Activated CD8-positive, alpha-beta T cell treated with anti-CD3 and anti-CD28 coated beads for 36 hours (primary cell): ENCODE data around the gene DTD1. TPM values are rescaled to one million over a fixed set of nuclear protein-coding genes. Genes with fewer than 3 reads are reported as not detected.

ENCODE experiments used
- ATAC-seq: fragments of 200-7000 bp; cut with Tn5 transposase; one replicate; pipeline ENCODE4 v1.10.0; 2021; ENCODE audit warnings: mild to moderate bottlenecking, moderate library complexity
- CTCF ChIA-PET: fragments of 350-600 bp; sonication (Branson Sonifier 250); formaldehyde crosslinking; loops from one replicate; lab custom pipeline; 2021; ENCODE audit warnings: antibody characterized with exemption; lab: Charles Lee
- POLR2A ChIA-PET: fragments of 350-600 bp; sonication (Branson Sonifier 250); formaldehyde crosslinking; loops from one replicate; lab custom pipeline; 2021; ENCODE audit warnings: antibody characterized with exemption; lab: Charles Lee
- DNase-seq: peaks from one replicate; pipeline ENCODE4 v3.0.0-alpha.2; 2020
- H3K27ac Mint-ChIP-seq: one replicate; pipeline ENCODE4 v1.8.0; 2021; ENCODE audit warnings: mild to moderate bottlenecking, mixed read lengths
- H3K27me3 Mint-ChIP-seq: one replicate; pipeline ENCODE4 v1.8.0; 2021; ENCODE audit warnings: mixed read lengths
- H3K36me3 Mint-ChIP-seq: one replicate; pipeline ENCODE4 v1.8.0; 2021; ENCODE audit warnings: low read depth, mixed read lengths
- H3K4me1 Mint-ChIP-seq: one replicate; pipeline ENCODE4 v1.8.0; 2021; ENCODE audit warnings: low read depth, mixed read lengths
- H3K4me3 Mint-ChIP-seq: one replicate; pipeline ENCODE4 v1.8.0; 2021; ENCODE audit warnings: mild to moderate bottlenecking, moderate library complexity, mixed read lengths
- H3K9me3 Mint-ChIP-seq: one replicate; pipeline ENCODE4 v1.8.0; 2021; ENCODE audit warnings: mixed read lengths
- intact Hi-C: fragments of 100-400 bp; cut with micrococcal nuclease; formaldehyde crosslinking; loops from one replicate; pipeline ENCODE4 v1.10.0; 2022
- total RNA-seq, 2 experiments: library from RNA; stranded (reverse); gene quantifications; one replicate each; pipeline ENCODE4 v1.2.3, GENCODE V29; 2021
- TF ChIP-seq, protein P1 (sequence below): fragments of 200-600 bp; IDR thresholded peaks from one replicate; pipeline ENCODE4 v1.8.0; 2022; ENCODE audit warnings: antibody characterized with exemption, mild to moderate bottlenecking

Gene DTD1
- total RNA-seq, 2 experiments from 2014 or later = 52.3 to 53.5 TPM

DNA sequence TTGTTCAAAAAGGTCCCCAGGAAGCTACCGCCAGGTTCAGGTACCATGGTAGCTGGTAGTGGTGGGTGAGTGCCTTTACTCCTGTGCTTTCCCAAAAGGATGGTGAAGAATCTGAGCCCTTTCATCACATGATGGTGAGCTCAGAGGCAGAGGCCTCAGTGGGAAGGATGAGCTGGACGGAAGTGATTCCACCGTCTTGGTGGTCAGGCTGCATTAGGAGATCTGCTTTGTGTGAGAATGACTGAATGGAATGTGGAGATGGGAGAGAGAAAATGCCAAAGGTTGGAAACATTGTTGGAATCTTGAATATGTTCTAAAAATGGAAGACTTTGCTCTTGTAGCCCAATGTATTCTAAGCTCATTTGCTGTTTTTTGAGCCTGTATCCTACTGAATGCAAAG, 117.6 kb downstream of the DTD1 start:
- ChIA-PET POLR2A (no interaction called here), CTCF (no interaction called here)
- Mint-ChIP-seq H3K27me3 (no peaks in the 10 kb centered on the region), H3K27ac (no peak overlapping the region), H3K9me3 (no peaks in the 10 kb centered on the region), H3K4me3 (no peak overlapping the region), H3K36me3 (no peaks in the 10 kb centered on the region), H3K4me1 (peaks cover 5% of the 10 kb centered on the region)
- intact Hi-C loops = no loop called here
- ATAC-seq (no peak), DNase-seq (no peak)
- TF ChIP-seq, protein P1, sequence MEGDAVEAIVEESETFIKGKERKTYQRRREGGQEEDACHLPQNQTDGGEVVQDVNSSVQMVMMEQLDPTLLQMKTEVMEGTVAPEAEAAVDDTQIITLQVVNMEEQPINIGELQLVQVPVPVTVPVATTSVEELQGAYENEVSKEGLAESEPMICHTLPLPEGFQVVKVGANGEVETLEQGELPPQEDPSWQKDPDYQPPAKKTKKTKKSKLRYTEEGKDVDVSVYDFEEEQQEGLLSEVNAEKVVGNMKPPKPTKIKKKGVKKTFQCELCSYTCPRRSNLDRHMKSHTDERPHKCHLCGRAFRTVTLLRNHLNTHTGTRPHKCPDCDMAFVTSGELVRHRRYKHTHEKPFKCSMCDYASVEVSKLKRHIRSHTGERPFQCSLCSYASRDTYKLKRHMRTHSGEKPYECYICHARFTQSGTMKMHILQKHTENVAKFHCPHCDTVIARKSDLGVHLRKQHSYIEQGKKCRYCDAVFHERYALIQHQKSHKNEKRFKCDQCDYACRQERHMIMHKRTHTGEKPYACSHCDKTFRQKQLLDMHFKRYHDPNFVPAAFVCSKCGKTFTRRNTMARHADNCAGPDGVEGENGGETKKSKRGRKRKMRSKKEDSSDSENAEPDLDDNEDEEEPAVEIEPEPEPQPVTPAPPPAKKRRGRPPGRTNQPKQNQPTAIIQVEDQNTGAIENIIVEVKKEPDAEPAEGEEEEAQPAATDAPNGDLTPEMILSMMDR = no peak

DNA sequence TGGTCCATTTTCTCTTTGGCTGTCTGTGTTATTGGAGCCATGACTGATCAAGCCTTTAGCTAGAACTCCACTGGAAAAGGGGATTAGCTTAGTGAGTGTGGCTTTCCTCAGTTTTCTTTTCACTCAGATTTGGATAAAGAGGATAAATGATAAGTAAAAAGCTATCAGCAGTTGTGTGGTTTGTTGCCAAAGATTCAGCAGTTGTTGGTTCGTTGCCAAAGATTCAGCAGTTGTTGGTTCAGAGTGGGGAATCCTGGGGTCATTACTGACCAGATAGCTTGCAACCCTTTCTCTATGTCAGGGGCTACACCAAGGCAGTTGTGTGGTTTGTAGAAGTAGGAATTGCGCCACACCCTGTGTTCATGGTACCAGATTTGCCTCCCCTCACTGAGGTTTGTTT, 118.1 kb downstream of the DTD1 start:
- H3K36me3 Mint-ChIP-seq = no peaks in the 10 kb centered on the region
- intact Hi-C loops = no loop called here
- DNase-seq (no peak), ATAC-seq (no peak)
- no peak overlapping the region for H3K4me3 Mint-ChIP-seq
- ChIA-PET POLR2A (no interaction called here), CTCF (no interaction called here)
- H3K4me1 Mint-ChIP-seq = peaks cover 5% of the 10 kb centered on the region
- no peak overlapping the region for H3K27ac Mint-ChIP-seq
- TF ChIP-seq, protein P1 = no peak
- H3K9me3 Mint-ChIP-seq = no peaks in the 10 kb centered on the region
- no peaks in the 10 kb centered on the region for H3K27me3 Mint-ChIP-seq

DNA sequence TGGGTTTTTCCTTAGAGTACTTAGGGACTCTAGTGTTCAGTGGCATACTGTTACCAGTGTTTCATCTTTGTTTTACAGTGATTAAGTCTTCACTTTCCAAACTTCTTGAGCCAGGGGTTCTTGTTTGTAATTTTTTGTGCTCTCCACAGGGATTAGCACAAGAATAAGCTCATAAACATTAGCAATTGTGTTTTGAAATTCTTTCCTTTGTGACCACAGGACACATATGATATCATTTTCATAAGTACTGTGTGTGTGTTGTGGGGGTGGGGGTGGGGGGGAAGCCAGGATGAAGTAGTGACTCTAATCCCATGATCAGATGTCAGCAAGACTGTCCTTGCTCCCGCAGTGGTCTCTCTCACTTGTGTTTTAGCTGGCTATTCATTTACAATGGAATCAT, 124.3 kb downstream of the DTD1 start:
- CTCF ChIA-PET = no interaction called here
- TF ChIP-seq, protein P1 = no peak
- POLR2A ChIA-PET = no interaction called here

DNA sequence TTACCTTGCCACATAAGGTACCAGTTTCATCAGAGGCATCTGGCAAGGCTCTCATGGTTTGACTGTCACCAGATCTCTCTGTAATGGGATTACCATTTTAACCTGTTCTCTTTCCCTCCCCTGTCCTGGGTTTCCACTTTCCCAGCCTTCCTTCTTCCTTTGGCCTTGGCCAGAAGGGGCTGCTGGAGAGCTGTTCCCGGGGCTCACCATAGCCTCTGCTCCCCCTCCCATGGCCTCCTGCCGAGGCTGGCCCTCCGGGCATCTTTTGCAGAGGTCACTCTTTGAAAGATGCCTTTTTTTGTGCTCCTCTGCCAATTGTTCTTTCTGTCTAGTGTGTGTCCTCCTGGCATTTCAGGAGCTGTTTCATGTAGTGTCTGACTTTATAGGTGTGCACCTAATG, 125.0 kb downstream of the DTD1 start:
- ChIA-PET POLR2A (no interaction called here), CTCF (no interaction called here)
- ATAC-seq (no peak), DNase-seq (no peak)
- H3K4me3 Mint-ChIP-seq = no peak overlapping the region
- peaks cover 9% of the 10 kb centered on the region for H3K4me1 Mint-ChIP-seq
- TF ChIP-seq, protein P1 = no peak
- no peaks in the 10 kb centered on the region for H3K36me3 Mint-ChIP-seq
- intact Hi-C loops = no loop called here
- no peaks in the 10 kb centered on the region for H3K27me3 Mint-ChIP-seq
- H3K27ac Mint-ChIP-seq = no peak overlapping the region
- H3K9me3 Mint-ChIP-seq = no peaks in the 10 kb centered on the region

More for the DNA sequence above, 124.3 kb downstream of the DTD1 start:
- H3K4me1 Mint-ChIP-seq = peaks cover 9% of the 10 kb centered on the region
- H3K27ac Mint-ChIP-seq = no peak overlapping the region
- intact Hi-C loops = no loop called here
- no peaks in the 10 kb centered on the region for H3K36me3 Mint-ChIP-seq
- DNase-seq (no peak), ATAC-seq (no peak)
- no peak overlapping the region for H3K4me3 Mint-ChIP-seq
- H3K9me3 Mint-ChIP-seq = no peaks in the 10 kb centered on the region
- H3K27me3 Mint-ChIP-seq = no peaks in the 10 kb centered on the region

DNA sequence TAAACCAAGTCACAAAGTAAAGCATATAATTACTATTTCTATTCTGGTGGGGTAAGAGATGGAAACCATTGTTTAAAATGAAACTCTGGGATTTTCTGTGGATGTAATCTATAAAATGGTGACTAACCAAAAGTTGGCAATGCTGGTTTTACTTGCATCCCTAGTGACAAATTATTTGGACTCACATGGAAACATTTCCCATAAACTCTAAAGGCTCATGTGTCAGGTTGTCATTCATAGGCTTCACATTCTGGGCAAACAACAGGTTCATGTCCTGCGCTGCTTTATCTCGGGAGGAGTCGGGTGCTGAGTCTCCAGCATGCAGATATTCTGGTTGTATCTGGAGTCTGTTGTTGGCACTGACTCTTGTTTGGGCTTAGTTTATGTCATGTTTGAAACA, 127.7 kb downstream of the DTD1 start:
- no peaks in the 10 kb centered on the region for H3K27me3 Mint-ChIP-seq

More for the DNA sequence above, 127.7 kb downstream of the DTD1 start:
- H3K4me1 Mint-ChIP-seq = peaks cover 9% of the 10 kb centered on the region
- no peak for ATAC-seq
- peaks cover 3% of the 10 kb centered on the region for H3K36me3 Mint-ChIP-seq
- no peaks in the 10 kb centered on the region for H3K9me3 Mint-ChIP-seq
- intact Hi-C loops = no loop called here
- TF ChIP-seq, protein P1 = no peak
- no peak overlapping the region for H3K27ac Mint-ChIP-seq
- ChIA-PET CTCF (no interaction called here), POLR2A (no interaction called here)
- no peak for DNase-seq
- H3K4me3 Mint-ChIP-seq = no peak overlapping the region
